GM21619 (cell line): Measurements from ENCODE around the gene SLC12A7.

Experiments used
- ATAC-seq: cut with Tn5 transposase; IDR thresholded peaks from one replicate; pipeline ENCODE4 v1.9.1; 2021; ENCODE audit not compliant: unreplicated experiment

Gene SLC12A7

GRCh38 chr5:1112596-1113331 is 901 bp upstream of the SLC12A7 start:
- ATAC-seq = no peak

GRCh38 chr5:1111241-1111726 is 579 bp downstream of the SLC12A7 start:
- ATAC-seq = peak; percentile 26

DNA sequence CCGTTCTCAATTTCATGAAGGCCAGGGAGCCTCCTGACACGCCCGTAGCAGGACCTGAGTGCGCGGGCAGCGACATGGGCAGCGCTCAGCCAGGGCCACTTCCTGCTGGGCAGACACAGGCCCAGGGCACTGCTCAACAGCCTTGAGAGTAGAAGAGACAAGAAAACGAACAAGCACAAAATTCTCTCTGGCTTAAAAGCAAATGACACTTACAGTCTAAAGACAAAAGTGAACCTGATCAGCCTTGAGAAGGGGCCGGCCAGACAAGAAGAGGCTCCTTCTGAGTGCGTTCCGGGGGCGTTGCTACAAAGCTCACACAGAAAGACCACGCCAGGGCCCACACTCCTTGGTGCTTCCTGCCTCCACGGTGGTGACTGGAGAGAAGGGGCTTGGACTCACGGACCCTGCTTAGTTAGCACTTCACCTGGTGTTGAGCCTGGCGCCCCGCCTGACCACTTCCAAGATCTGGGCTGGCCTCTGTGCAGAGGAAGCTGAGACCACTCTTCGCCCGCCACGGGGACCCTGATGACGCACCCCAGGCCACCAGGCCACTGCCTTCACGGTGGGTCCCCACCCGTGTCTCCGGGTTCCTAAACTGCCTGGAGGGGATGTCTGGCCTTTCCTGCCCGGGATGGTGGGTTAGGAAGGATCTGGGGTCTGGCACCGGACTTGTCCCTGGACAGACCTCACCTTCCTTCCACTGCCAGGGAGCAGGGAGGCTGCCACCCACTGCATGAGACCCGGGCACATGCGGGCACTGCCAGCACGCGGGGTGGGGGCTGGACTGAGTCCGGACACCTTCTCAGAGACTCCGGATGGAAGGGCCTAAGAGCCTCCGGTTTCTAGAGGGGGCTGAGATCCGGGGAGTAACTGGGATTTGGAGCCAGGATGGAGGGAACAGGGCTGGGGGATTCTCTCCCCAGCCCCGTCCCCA is 1.3 kb downstream of the SLC12A7 start:
- ATAC-seq = no peak

DNA sequence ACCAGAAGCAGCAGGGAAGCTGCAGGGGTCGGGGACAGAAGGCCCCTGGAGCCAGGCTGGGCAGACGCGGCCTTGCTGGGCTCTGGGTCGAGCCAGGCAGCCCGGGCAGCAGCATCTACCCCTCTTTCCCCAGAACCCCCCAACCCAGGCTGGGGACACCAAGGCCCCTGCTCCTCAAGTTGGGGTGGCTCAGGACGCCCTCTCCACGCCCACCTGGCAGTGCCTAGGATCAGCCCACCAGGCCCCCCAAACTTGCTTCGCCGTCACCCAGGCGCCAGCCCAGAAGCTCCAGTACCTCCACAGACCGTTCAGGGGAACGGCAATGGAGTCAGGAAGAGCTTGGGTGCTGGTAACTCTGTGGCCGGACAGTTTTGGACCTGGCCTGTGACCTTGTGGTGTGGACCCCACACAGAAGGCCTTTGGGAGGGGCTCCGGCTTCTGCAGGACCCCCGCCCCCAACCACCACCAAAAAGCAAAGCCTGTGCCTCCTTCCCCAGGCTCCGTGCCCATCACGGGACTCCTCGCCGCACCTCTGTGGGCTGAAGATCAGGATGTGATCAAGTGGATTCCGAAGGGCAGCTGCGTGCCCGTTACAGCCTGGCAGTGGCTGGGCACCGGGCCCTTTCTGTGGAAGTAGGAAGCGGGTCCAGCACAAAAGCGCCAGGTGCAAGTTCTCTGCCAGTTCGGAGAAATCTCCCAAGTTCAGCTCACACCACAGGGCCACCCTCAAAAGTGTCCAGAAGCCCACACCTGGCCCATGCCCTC is 2.1 kb downstream of the SLC12A7 start:
- ATAC-seq = no peak

GRCh38 chr5:1108865-1109174 is 3.0 kb downstream of the SLC12A7 start:
- ATAC-seq = no peak

- no peak for ATAC-seq
Measured at GRCh38 chr5:1108023-1108864, 3.6 kb downstream of the SLC12A7 start.

GRCh38 chr5:1107167-1108022 is 4.5 kb downstream of the SLC12A7 start:
- ATAC-seq = no peak

GRCh38 chr5:1106385-1107166 is 5.3 kb downstream of the SLC12A7 start:
- ATAC-seq = no peak

- ATAC-seq = peak; percentile 59
Measured at GRCh38 chr5:1105350-1106265, 6.3 kb downstream of the SLC12A7 start.

- ATAC-seq = peak; percentile 40
Measured at GRCh38 chr5:1104327-1105006, 7.4 kb downstream of the SLC12A7 start.

GRCh38 chr5:1103505-1104326 is 8.1 kb downstream of the SLC12A7 start:
- no peak for ATAC-seq

- ATAC-seq = no peak
Measured at GRCh38 chr5:1103093-1103492, 8.8 kb downstream of the SLC12A7 start.

GRCh38 chr5:1101961-1102713 is 9.7 kb downstream of the SLC12A7 start:
- no peak for ATAC-seq

GRCh38 chr5:1100664-1101574 is 10.9 kb downstream of the SLC12A7 start:
- ATAC-seq = no peak
